ENCODE data around the gene SLC25A21.

- TF ChIP-seq CTCF (IDR thresholded peaks at IDR 0.05) (no peak), SIN3A (IDR thresholded peaks at IDR 0.05; ENCODE audit: borderline replicate concordance, insufficient read depth, low read depth, low read length) (no peak), REST (IDR thresholded peaks at IDR 0.05; ENCODE audit: insufficient read depth in 1 of 2, low read depth in 2 of 2, low read length in 1 of 2) (no peak), TCF7L2 (IDR thresholded peaks at IDR 0.05; ENCODE audit: low read depth, low read length) (no peak), POLR2AphosphoS5 (IDR thresholded peaks at IDR 0.05; ENCODE audit: low read depth, low read length) (no peak)
Measured at GRCh38 chr14:36672095-36672494, 500.3 kb downstream of the SLC25A21 start.
